HG02852 (cell line): ENCODE data around the gene VPS26A.
"Not testable (repeated sequence)": the region's sequence is repeated elsewhere in the genome, so short reads cannot be mapped to it uniquely, and the experiment has no call there.

Source experiments
- ATAC-seq: cut with Tn5 transposase; IDR thresholded peaks from one replicate; pipeline ENCODE4 v1.9.1; 2021; ENCODE audit warnings: mild to moderate bottlenecking, moderate library complexity; ENCODE audit not compliant: unreplicated experiment

VPS26A gene

DNA sequence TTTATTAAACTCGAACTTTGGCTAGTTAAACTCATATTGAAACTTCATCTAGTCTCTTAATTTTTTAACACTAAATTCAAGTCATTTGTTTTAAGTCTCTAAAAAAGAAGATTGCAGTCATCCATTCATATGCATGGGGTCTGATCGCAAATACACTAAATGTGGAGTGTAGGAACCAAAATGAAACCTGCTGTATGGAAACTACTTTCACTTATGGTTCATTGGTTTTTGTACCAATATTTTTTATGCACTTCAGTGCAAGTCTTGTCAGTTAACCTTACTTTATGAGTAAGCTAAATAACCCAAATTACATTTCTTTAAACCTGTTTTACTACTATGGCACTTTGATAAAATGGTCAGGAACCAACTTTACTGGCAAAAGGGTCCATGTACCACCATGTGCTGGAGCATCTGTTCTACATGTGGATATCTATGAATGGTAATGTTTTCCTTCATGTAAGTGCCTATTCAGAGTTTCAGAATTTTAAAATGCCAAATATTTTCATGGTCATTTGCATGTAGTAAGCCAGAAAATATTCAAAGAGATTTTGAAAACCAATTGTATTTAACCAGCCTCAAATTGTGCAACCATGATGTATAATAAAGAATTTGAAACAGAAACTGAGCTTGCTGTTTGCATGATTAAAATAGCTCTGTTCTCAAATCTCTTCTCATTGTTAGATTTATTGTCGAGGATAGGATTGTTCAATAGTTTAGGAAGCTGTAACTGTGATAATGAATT lies 48.4 kb downstream of the VPS26A start:
- no peak for ATAC-seq

GRCh38 chr10:69175326-69175725 lies 51.3 kb downstream of the VPS26A start:
- not testable (repeated sequence) for ATAC-seq

DNA sequence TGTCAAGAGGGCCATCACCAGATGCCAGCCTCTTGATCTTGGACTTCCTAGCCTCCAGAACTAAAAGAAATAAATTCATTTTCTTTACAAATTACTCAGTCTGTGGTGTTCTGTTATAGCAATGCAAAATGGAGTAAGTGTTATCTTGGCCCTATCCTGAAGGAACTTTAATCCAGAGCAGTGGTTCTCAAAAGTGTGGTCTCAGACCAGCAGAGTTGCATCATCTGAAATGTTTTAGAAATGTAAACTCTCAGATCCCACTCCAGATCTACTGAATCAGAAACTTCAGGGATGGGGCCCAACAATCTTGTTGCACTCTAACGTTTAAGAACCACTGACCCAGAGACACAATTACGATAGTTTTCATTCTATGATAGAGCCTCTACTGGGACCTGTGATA lies 52.8 kb downstream of the VPS26A start:
- ATAC-seq = no peak

- peak; percentile 34 for ATAC-seq
Observed at GRCh38 chr10:69179089-69179742, 55.2 kb downstream of the VPS26A start.

DNA sequence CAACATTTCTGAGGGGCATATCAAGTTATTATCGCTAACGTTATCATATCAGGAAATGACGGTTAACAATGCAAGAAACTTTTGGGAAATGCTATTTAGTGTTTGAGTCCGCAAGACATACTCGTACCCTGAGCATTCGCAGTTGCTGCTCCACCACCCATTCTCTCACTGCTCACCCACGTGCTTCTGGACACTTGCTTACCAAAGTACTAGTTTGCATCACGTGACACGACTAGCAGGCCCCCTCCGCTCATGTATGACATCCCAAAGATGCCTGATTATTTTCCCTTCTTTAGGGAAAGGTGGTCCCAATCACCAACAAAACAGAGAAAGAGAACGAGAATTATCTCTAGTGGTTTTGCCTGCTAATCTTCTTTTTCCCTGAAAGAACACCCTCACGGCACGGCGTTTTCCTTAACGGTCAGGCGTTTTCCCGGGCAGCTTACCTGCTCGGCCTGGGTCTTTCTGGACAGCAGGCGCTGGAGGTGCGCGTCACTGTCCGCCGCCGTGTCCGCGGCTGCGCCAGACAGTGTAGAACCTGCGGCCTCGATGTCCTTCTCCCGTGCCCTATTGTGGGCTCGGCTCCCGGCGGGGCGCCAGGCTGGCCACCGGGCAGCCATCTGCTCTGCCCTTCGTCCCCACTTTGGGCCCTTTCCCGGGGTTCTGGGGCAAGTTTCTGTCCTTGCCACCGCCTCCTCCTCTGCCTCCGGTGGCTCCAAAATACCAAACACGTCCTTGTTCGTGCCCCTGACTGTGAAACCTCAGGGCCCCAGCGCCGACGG lies 56.0 kb downstream of the VPS26A start, which contains the start of gene SUPV3L1:
SUPV3L1 (plus strand) TSS at position 492 of the 782 bp plus-strand sequence; CDS start at position 550, 58 bp downstream.
- peak; percentile 85 for ATAC-seq

GRCh38 chr10:69180525-69181204 lies 56.7 kb downstream of the VPS26A start:
- ATAC-seq = no peak

GRCh38 chr10:69181433-69181832 lies 57.5 kb downstream of the VPS26A start:
- no peak for ATAC-seq

GRCh38 chr10:69182005-69182404 lies 58.0 kb downstream of the VPS26A start:
- ATAC-seq = no peak

DNA sequence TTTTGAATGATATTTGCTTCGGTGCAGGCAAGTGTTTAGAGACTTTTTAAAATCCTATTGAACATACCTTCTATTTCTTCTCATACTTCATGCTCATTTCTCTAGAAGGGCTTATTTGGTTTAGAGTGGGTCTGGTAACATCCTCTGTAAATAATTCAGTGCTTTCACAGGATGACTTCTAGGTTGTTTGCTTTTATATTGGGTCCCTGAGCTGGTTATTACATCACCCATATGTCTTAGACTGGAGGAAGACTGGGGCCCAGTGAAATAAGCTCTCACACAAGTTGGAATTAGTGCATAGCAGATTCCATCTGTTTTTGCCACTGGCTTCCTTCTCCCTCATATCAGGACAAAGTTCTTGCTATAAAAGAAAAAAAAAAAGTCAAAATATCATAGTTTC lies 62.5 kb downstream of the VPS26A start:
- no peak for ATAC-seq

DNA sequence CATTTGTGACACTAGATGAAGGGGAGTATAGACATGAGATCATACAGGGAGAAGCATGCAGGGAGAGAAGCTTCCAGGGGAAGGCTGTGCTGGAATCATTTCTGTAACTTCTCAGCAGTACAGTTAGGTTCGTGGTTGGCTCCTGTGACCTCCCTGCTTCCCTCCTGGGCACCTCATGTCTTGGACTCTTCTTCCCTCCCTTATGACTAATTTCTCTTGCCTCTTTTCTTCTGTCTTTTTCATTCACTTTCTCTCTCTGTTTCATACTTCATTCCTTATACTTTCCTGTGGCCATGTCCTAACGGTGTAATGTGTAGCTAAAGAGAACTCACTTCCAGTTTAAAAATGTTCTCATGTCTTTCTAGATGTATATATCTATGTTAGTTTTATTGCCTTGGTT lies 77.1 kb downstream of the VPS26A start:
- no peak for ATAC-seq

GRCh38 chr10:69202332-69202731 lies 78.4 kb downstream of the VPS26A start:
- ATAC-seq = no peak

GRCh38 chr10:69208761-69209160 lies 84.8 kb downstream of the VPS26A start:
- ATAC-seq = no peak

DNA sequence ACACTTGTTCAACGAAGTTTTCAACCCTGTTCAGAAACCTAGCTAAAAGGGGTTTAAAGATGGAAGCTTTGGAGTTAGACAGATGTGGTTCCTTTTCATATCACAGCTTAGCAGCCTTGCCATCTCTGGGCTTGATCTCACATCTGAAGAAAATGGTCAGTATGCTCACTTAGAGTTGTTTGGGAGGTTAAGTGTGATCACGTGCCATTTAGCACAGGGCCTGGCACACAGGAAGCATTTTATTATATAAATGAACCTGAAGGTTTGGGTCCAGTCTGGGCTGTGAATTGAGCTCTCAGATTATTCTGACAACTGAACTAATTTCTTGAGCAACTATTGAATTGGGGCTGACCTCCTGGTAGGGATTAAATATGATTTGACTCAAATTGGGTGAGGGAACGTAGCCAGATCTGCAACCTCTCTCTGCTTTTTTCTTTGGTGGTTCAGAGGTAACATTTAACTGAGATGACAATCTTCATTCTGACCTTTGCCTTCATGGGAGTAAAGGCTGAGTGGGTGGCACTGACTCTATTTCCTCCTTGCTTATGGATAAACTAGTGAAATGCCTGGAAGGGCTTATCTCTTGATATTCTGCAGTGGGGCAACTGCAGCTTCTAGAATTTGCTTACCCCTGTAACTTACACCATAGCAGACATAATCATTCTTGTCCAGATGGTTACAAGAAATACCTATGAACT lies 86.0 kb downstream of the VPS26A start:
- no peak for ATAC-seq

- no peak for ATAC-seq
Observed at GRCh38 chr10:69211104-69211503, 87.1 kb downstream of the VPS26A start.

- ATAC-seq = no peak
Observed at GRCh38 chr10:69211524-69211923, 87.5 kb downstream of the VPS26A start.

DNA sequence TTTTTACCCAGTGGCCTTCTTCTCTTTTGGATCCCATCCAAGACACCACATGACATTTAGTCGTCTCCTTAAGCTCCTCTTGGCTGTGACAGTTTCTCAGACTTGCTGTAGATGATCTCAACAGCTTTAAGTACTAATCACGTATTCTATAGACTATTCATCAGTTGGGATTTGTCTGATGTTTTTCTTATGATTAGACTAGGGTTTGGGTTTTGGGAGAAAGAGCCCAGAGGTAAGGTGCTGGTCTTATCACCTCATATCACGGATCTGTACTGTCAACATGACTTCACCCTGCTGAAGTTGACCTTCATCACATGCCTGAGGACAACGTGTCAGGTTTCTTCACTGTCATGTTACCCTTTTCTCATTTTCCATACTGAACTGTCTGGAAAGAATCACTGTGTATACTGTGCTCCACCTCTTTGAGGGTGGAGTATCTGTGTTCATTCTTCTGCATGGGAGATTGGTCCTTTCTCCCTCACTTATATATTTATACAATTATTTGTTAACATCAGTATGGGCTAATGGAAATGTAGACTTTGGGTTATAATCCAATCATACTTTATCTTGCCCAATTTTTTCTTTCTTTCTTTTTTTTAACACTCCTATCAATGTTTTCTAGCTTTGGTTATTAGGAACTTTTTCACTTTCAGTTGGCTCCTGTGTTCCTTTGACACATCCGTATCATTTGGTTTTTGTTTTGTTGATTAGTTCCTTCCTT lies 89.8 kb downstream of the VPS26A start:
- ATAC-seq = no peak

GRCh38 chr10:69214666-69215131 lies 90.7 kb downstream of the VPS26A start:
- ATAC-seq = no peak

GRCh38 chr10:69215405-69216171 lies 91.6 kb downstream of the VPS26A start:
- ATAC-seq = no peak

GRCh38 chr10:69216577-69217118 lies 92.7 kb downstream of the VPS26A start:
- no peak for ATAC-seq
